Measurements from ENCODE around the gene DLL4.

- TF ChIP-seq CTCF (conservative IDR thresholded peaks at IDR 0.05) (no peak), ZFX (IDR thresholded peaks at IDR 0.05) (no peak)
Observed at GRCh38 chr15:40986820-40987219, 57.7 kb downstream of the DLL4 start.

Measured in C4-2B (cell line).